K562 (cell line): Measurements from ENCODE around the gene TAF1L. TPM values are rescaled to one million over a fixed set of nuclear protein-coding genes. Genes with fewer than 3 reads are reported as not detected.

Experiments used
- ATAC-seq: fragments of 200-7000 bp; cut with Tn5 transposase; 3 replicates; pipeline ENCODE4 v1.9.1; 2020; ENCODE audit warnings: moderate library complexity
- BruUV-seq: library from RNA; stranded (reverse); fragments of 400-500 nt; replicated peaks from 2 replicates; lab custom pipeline; 2021; lab: Mats Ljungman, UMichigan
- CTCF ChIA-PET: fragments of 300-600 bp; formaldehyde crosslinking; extraction: SDS; loops from one replicate; lab custom pipeline; 2021; ENCODE audit warnings: low intra/inter-chr PET ratio; lab: Yijun Ruan, JAX
- POLR2A ChIA-PET: fragments of 300-600, 350-650 bp; sonication (Branson Sonifier 250); formaldehyde crosslinking; extraction: SDS; loops from one replicate; lab custom pipeline; 2021; ENCODE audit warnings: antibody characterized with exemption, inconsistent platforms; lab: Yijun Ruan, JAX
- DNase-seq, 4 experiments: peaks; one replicate each; pipeline versions ENCODE4 v3.0.0 to v3.0.0-alpha.2; 2011 to 2018; ENCODE audit warnings: low spot score in 3 of 4, mixed read lengths in 3 of 4; ENCODE audit errors: extremely low read depth in 1 of 4
- FAIRE-seq: peaks from 2 replicates; lab custom pipeline; 2011; peaks lifted over from hg19 to GRCh38; lab: Jason Lieb, UNC
- H2AFZ ChIP-seq: 2 replicates; pipeline ENCODE4 v1.6.0; 2011; ENCODE audit warnings: low read depth, low read length, control low read depth, inconsistent platforms
- H3K27ac ChIP-seq: fragments of 200-600 bp; 3 replicates; pipeline ENCODE4 v1.8.0; 2011; ENCODE audit warnings: low read depth, mild to moderate bottlenecking, control low read depth, inconsistent platforms, low read length, moderate library complexity, mixed read lengths; ENCODE audit errors: extremely low read depth
- H3K27me3 ChIP-seq, 2 experiments: fragments of 300-600 bp in 1 of 2; 2 replicates in 1 of 2; 3 replicates in 1 of 2; pipeline versions ENCODE4 v1.6.0 to v1.8.0; 2011; ENCODE audit warnings: inconsistent platforms in 2 of 2, low read length in 2 of 2, mild to moderate bottlenecking in 1 of 2, mixed read lengths in 1 of 2, moderate library complexity in 1 of 2; ENCODE audit not compliant: control insufficient read depth in 2 of 2, insufficient read depth in 2 of 2
- H3K36me3 ChIP-seq: fragments of 300-600 bp; 3 replicates; pipeline ENCODE4 v1.8.0; 2011; ENCODE audit warnings: mild to moderate bottlenecking, low read length, inconsistent platforms; ENCODE audit not compliant: control insufficient read depth, insufficient read depth
- H3K4me1 ChIP-seq, 2 experiments: fragments of 200-600 bp in 1 of 2; replicated peaks in 1 of 2; 2 replicates in 1 of 2; 3 replicates in 1 of 2; pipeline versions ENCODE4 v1.5.1 to v1.8.0; 2011; ENCODE audit warnings: inconsistent platforms in 2 of 2, low read length in 2 of 2, mild to moderate bottlenecking in 1 of 2, mixed read lengths in 1 of 2, moderate library complexity in 1 of 2; ENCODE audit not compliant: control insufficient read depth in 2 of 2, insufficient read depth in 2 of 2
- H3K4me2 ChIP-seq: 2 replicates; pipeline ENCODE4 v1.6.1; 2011; ENCODE audit warnings: low read length, control low read depth, inconsistent platforms, mixed read lengths; ENCODE audit not compliant: insufficient read depth
- H3K4me3 ChIP-seq: fragments of 200-600 bp; sonication (generic), shearing (Covaris generic); 2 replicates; pipeline ENCODE4 v1.5.1; 2016; ENCODE audit warnings: control low read depth, inconsistent platforms
- H3K79me2 ChIP-seq: fragments of 200-600 bp; 3 replicates; pipeline ENCODE4 v1.8.0; 2011; ENCODE audit warnings: low read length, inconsistent platforms; ENCODE audit not compliant: control insufficient read depth, insufficient read depth
- H3K9ac ChIP-seq, 2 experiments: 2 replicates each; pipeline versions ENCODE4 v1.6.0 to v1.6.1; 2011; ENCODE audit warnings: low read depth in 2 of 2, low read length in 2 of 2, control low read depth in 1 of 2, inconsistent platforms in 1 of 2, mild to moderate bottlenecking in 1 of 2, mixed read lengths in 1 of 2; ENCODE audit not compliant: insufficient read depth in 1 of 2
- H3K9me1 ChIP-seq: one replicate; pipeline ENCODE4 v1.6.0; 2011; ENCODE audit warnings: inconsistent platforms, mild to moderate bottlenecking, low read length, moderate library complexity; ENCODE audit not compliant: control insufficient read depth, insufficient read depth
- H3K9me3 ChIP-seq: replicated peaks from 2 replicates; pipeline ENCODE4 v1.5.1; 2011; ENCODE audit warnings: low read depth, low read length, inconsistent platforms; ENCODE audit not compliant: control insufficient read depth, insufficient read depth
- H4K20me1 ChIP-seq: replicated peaks from 2 replicates; pipeline ENCODE4 v1.6.1; 2011; ENCODE audit warnings: low read length, inconsistent platforms, mixed read lengths; ENCODE audit not compliant: control insufficient read depth, insufficient read depth
- ASH1L ChIP-seq: fragments of 450-650 bp; IDR thresholded peaks from 2 replicates; pipeline ENCODE4 v1.6.1; 2018; ENCODE audit warnings: borderline replicate concordance, mild to moderate bottlenecking, low read depth; ENCODE audit not compliant: partially characterized antibody
- FUS ChIP-seq: fragments of 200-400 bp; formaldehyde crosslinking; optimal IDR thresholded peaks from 2 replicates; pipeline ENCODE3; 2017; ENCODE audit warnings: low read depth, low read length
- GABPB2 ChIP-seq: fragments of 250-450 bp; sonication (Bioruptor Pico); conservative IDR thresholded peaks from 2 replicates; pipeline ENCODE4 v1.5.1; 2021; ENCODE audit warnings: mild to moderate bottlenecking
- ID3 ChIP-seq, 2 experiments: fragments of 250-450 bp in 1 of 2; fragments of 450-650 bp in 1 of 2; sonication (Bioruptor Pico) in 1 of 2; IDR thresholded peaks; 2 replicates each; pipeline versions ENCODE4 v1.6.1 to v1.8.0; 2016 to 2021; ENCODE audit warnings: mild to moderate bottlenecking in 2 of 2, moderate library complexity in 2 of 2, missing compliant biosample characterization in 1 of 2, missing genetic modification characterization in 1 of 2
- IRF9 ChIP-seq: fragments of 450-650 bp; IDR thresholded peaks from 2 replicates; pipeline ENCODE4 v1.6.1; 2016; ENCODE audit warnings: missing biosample characterization, missing genetic modification characterization
- JUN ChIP-seq, 2 experiments: sonication (generic) in 1 of 2; formaldehyde crosslinking in 1 of 2; IDR thresholded peaks; 2 replicates each; pipeline versions ENCODE4 v1.6.1 to v1.8.0; 2012 to 2022; ENCODE audit warnings: borderline replicate concordance in 2 of 2, mild to moderate bottlenecking in 2 of 2, improper control_type of control experiment in 1 of 2, low read depth in 1 of 2, low read length in 1 of 2, missing genetic modification reagents in 1 of 2
- NFATC3 ChIP-seq: fragments of 450-650 bp; IDR thresholded peaks from 2 replicates; pipeline ENCODE4 v1.6.1; 2017; ENCODE audit warnings: mild to moderate bottlenecking
- SMARCE1 ChIP-seq: fragments of 450-650 bp; IDR thresholded peaks from 2 replicates; pipeline ENCODE4 v1.7.1; 2016; ENCODE audit warnings: mild to moderate bottlenecking
- SP1 ChIP-seq: sonication (generic); formaldehyde crosslinking; IDR thresholded peaks from 2 replicates; pipeline ENCODE4 v1.8.1; 2022; ENCODE audit warnings: mild to moderate bottlenecking, missing genetic modification reagents
- THAP12 ChIP-seq: fragments of 250-450 bp; sonication (Bioruptor Pico); IDR thresholded peaks from 2 replicates; pipeline ENCODE4 v1.9.0; 2021; ENCODE audit warnings: mild to moderate bottlenecking, inconsistent platforms
- U2AF1 ChIP-seq: fragments of 200-400 bp; formaldehyde crosslinking; optimal IDR thresholded peaks from 2 replicates; pipeline ENCODE3; 2017; ENCODE audit warnings: mild to moderate bottlenecking, low read depth, low read length, moderate library complexity
- ZBTB12 ChIP-seq: fragments of 250-450 bp; sonication (Bioruptor Pico); IDR thresholded peaks from 2 replicates; pipeline ENCODE4 v1.4.0; 2020
- ZFP36 ChIP-seq: fragments of 150-350 bp; IDR thresholded peaks from 2 replicates; pipeline ENCODE4 v1.6.1; 2018; ENCODE audit warnings: low read length, low read depth; ENCODE audit not compliant: partially characterized antibody
- ZNF384 ChIP-seq: IDR thresholded peaks from 2 replicates; pipeline ENCODE4 v1.6.1; 2012; ENCODE audit warnings: low read depth, low read length, improper control_type of control experiment
- ZNF395 ChIP-seq: fragments of 200-800 bp; sonication (Bioruptor generic); IDR thresholded peaks from 2 replicates; pipeline ENCODE4 v1.6.1; 2017; ENCODE audit warnings: missing genetic modification characterization, missing compliant biosample characterization
- WGBS: fragments of 100-300 bp; shearing (Covaris generic); methylation state at CpG from one replicate; pipeline ENCODE4 v1.1.6; 2016; ENCODE audit warnings: low coverage, mixed read lengths; ENCODE audit not compliant: insufficient coverage; ENCODE audit errors: missing lambda C conversion rate; 5-methylcytosine and 5-hydroxymethylcytosine counted together
- in situ Hi-C: fragments of 300-500 bp; cut with MboI; formaldehyde crosslinking; loops from 4 replicates; pipeline ENCODE4 v1.15.0; 2018; ENCODE audit warnings: inconsistent platforms, mixed read lengths
- intact Hi-C: fragments of 100-400 bp; cut with micrococcal nuclease; formaldehyde crosslinking; loops from 2 replicates; pipeline ENCODE4 v1.14.2; 2022
- polyA plus RNA-seq, 8 experiments: library from polyadenylated mRNA; depleted of rRNA in 4 of 8; stranded (reverse) in 5 of 8; unstranded in 3 of 8; fragments of >200 nt; fragmentation: Nextera tagmentation in 2 of 8; fragmentation: Illumina TruSeq in 1 of 8; extraction: Ambion mirVana in 2 of 8; extraction: Trizol in 1 of 8; gene quantifications; 2 replicates each; pipeline versions ENCODE4 v1.2.1 to v1.2.3, GENCODE V29; 2011 to 2014; ENCODE audit warnings: inconsistent platforms in 1 of 8, missing spikeins in 1 of 8
- total RNA-seq, 7 experiments: library from RNA; depleted of rRNA in 6 of 7; stranded (reverse); fragments of >200 nt in 6 of 7; fragmentation: Illumina TruSeq in 2 of 7; extraction: Trizol in 2 of 7; gene quantifications; 2 replicates each; pipeline versions ENCODE4 v1.2.1 to v1.2.3, GENCODE V29; 2011 to 2021; ENCODE audit warnings: low replicate concordance in 1 of 7

The TAF1L gene
- total and polyA plus RNA-seq, 9 of the 15 experiments (the other 6 are each of a cell fraction or from before 2014, with no cell fraction given) = 0.01 to 0.04 (median 0.03) TPM; not detected in 3

- no peak overlapping the region for H3K9ac ChIP-seq
- in situ Hi-C loops (no loop called here), intact Hi-C loops (no loop called here)
- H4K20me1 ChIP-seq = no peaks in the 10 kb centered on the region
- WGBS = 0% methylated on average over 4 of the region's 4 CpGs
- no peaks in the 10 kb centered on the region for H3K9me1 ChIP-seq
- ChIA-PET POLR2A (no interaction called here), CTCF (no interaction called here)
- no peaks in the 10 kb centered on the region for H3K9me3 ChIP-seq
- BruUV-seq = no TSS peak
- no peak overlapping the region for H3K27ac ChIP-seq
- no peaks in the 10 kb centered on the region for H3K36me3 ChIP-seq
- H3K4me2 ChIP-seq = no peak overlapping the region
- no peak for DNase-seq
- ATAC-seq = no peak
- no peaks in the 10 kb centered on the region for H3K27me3 ChIP-seq
- no peak overlapping the region for H2AFZ ChIP-seq
- H3K79me2 ChIP-seq = no peaks in the 10 kb centered on the region
- FAIRE-seq = no peak
- no peaks in the 10 kb centered on the region for H3K4me1 ChIP-seq
- H3K4me3 ChIP-seq = no peak overlapping the region
- TF ChIP-seq SMARCE1 (no peak), ASH1L (no peak), ZBTB12 (CRISPR knock-in tag) (no peak), SP1 (no peak), ZFP36 (no peak), THAP12 (CRISPR knock-in tag) (no peak), ZNF384 (no peak), JUN (IDR thresholded peaks at IDR 0.05; ENCODE audit: borderline replicate concordance, low read depth, low read length) (no peak), JUN (CRISPR knock-in tag; IDR thresholded peaks at IDR 0.05; ENCODE audit: borderline replicate concordance) (no peak), U2AF1 (no peak), ID3 (CRISPR knock-in tag; IDR thresholded peaks at IDR 0.05) (no peak), ID3 (tag; IDR thresholded peaks at IDR 0.05) (no peak), GABPB2 (CRISPR knock-in tag) (no peak), NFATC3 (no peak), FUS (no peak), IRF9 (tag) (no peak), ZNF395 (CRISPR knock-in tag) (no peak)
These were observed 39.2 kb downstream of the TAF1L start for GRCh38 chr9:32596096-32596865.
